Astrocyte of the spinal cord (primary cell): Measurements from ENCODE around the gene SYNE4.

ENCODE experiments used
- DNase-seq: peaks from one replicate; pipeline ENCODE4 v3.0.0; 2011; ENCODE audit warnings: low read depth, low spot score
- H3K4me3 ChIP-seq: 2 replicates; pipeline ENCODE4 v1.5.1; 2011; ENCODE audit warnings: low read depth, mild to moderate bottlenecking, low read length, moderate library complexity
- CTCF ChIP-seq: IDR thresholded peaks from 2 replicates; pipeline ENCODE4 v1.5.1; 2012; ENCODE audit warnings: low read depth, mild to moderate bottlenecking, low read length, inconsistent platforms
- in situ Hi-C: cut with HindIII; loops from 2 replicates; pipeline ENCODE4 v1.10.0; 2017; ENCODE audit warnings: low sequenced_read_pairs

The SYNE4 gene

GRCh38 chr19:36023432-36023831 is 14.8 kb upstream of the SYNE4 start:
- no peak for TF ChIP-seq CTCF
- in situ Hi-C loops = no loop called here
- H3K4me3 ChIP-seq = no peak overlapping the region
- DNase-seq = no peak

- no peak for TF ChIP-seq CTCF
- in situ Hi-C loops = no loop called here
- no peak overlapping the region for H3K4me3 ChIP-seq
- DNase-seq = no peak
Measured at GRCh38 chr19:36019061-36019670, 10.6 kb upstream of the SYNE4 start.

GRCh38 chr19:36014012-36014924 is 5.7 kb upstream of the SYNE4 start, which contains the start of gene ALKBH6:
Gene ALKBH6 (minus strand): TSS chr19:36014213. CDS start chr19:36013397, 816 bp downstream.
- peak; percentile 99 for DNase-seq
- in situ Hi-C loops = no loop called here
- no peak for TF ChIP-seq CTCF
- H3K4me3 ChIP-seq = peak within 1 kb of the TSS; percentile 83

GRCh38 chr19:36013280-36014011 is 4.8 kb upstream of the SYNE4 start:
- no peak for TF ChIP-seq CTCF
- in situ Hi-C loops = no loop called here
- peak overlapping the region; percentile 83 for H3K4me3 ChIP-seq
- no peak for DNase-seq

GRCh38 chr19:36010402-36010801 is 1.8 kb upstream of the SYNE4 start:
- H3K4me3 ChIP-seq = no peak overlapping the region
- TF ChIP-seq CTCF = no peak
- in situ Hi-C loops = no loop called here
- DNase-seq = no peak

GRCh38 chr19:36009633-36010379 is 1.2 kb upstream of the SYNE4 start:
- DNase-seq = no peak
- H3K4me3 ChIP-seq = peak overlapping the region; percentile 34
- TF ChIP-seq CTCF = no peak
- in situ Hi-C loops = no loop called here
